GM18507 (cell line): ENCODE data around the gene INSM2.

Experiments
- DNase-seq: peaks from one replicate; pipeline ENCODE4 v3.0.0; 2011; ENCODE audit warnings: low read depth; ENCODE audit not compliant: insufficient read length; ENCODE audit errors: extremely low spot score
- FAIRE-seq: peaks from 2 replicates; lab custom pipeline; 2011; peaks lifted over from hg19 to GRCh38; lab: Jason Lieb, UNC

Gene INSM2

GRCh38 chr14:35533357-35534207, at the start of gene INSM2:
TSS of gene INSM2 (plus strand) at chr14:35534164. CDS start at chr14:35534253, 89 bp downstream.
- FAIRE-seq: peak; percentile 62

DNA sequence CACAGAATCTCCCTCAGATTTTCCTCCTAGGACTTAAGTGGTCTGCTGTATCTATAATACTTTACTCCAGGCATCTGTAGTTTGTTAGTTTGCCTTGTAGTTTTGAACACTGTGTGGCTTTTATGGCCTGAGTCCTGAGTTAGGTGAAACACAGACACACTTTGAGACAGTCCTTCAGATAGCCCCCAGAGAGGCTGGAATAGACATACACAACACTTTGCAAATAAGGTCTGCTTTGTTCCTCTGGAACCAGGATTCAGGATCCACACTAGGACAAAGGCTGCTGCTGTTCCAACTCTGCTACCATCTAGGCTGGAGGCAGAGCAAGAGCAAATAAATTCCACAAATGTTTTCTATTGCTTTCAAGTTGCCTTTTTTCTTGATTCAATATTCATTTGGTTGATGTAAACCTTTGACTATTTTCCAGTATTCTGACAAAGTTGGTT, 41.4 kb upstream of the INSM2 start:
- FAIRE-seq (no peak), DNase-seq (no peak)

More at GRCh38 chr14:35533357-35534207, at the start of gene INSM2:
- DNase-seq: peak; percentile 40

GRCh38 chr14:35495278-35495677, 38.7 kb upstream of the INSM2 start:
- DNase-seq (no peak), FAIRE-seq (no peak)

GRCh38 chr14:35499180-35499579, 34.8 kb upstream of the INSM2 start:
- FAIRE-seq: no peak
- DNase-seq: no peak

GRCh38 chr14:35503646-35504045, 30.3 kb upstream of the INSM2 start:
- no peak for DNase-seq
- no peak for FAIRE-seq

- no peak for FAIRE-seq
- no peak for DNase-seq
Observed at GRCh38 chr14:35504260-35504659, 29.7 kb upstream of the INSM2 start.

- DNase-seq (no peak), FAIRE-seq (no peak)
Observed at GRCh38 chr14:35506461-35506860, 27.5 kb upstream of the INSM2 start.

DNA sequence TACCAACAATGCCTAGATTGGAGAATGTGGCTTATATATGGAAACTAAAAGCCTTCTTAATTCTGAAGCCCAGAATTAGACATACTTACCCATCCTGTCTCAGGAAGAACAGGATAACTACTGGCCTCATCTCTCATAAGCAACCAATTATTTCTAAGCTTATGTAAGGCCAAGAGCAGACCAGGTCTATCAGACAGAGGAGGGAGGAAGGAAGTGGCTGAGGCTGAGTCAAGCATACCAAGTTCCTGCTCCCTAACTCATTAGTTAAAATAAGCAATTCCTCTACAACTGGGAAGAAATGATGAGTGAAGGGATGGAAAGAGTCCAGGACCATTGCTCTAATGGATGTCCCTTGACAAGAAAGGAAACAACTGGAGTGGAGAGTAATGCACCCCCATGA, 27.0 kb upstream of the INSM2 start:
- FAIRE-seq: no peak
- no peak for DNase-seq

DNA sequence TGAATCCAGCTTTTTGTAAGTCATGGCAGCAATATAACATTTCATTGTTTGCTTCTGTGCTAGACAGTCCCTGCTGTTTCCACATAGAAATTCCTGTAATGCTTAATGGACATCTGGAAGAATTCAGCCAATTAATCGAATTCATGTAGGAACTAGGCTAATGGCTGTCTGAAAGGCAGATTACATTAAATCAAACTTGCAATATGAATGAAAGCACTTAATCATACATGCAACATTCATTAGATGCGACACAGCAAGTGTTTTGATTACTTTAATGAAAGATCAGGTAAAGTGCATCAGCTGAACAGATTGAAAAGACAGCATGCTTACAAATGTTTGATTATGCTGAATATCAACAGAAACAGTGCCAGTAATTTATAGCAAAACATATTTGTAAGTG, 24.1 kb upstream of the INSM2 start:
- FAIRE-seq (no peak), DNase-seq (no peak)

GRCh38 chr14:35512765-35513164, 21.2 kb upstream of the INSM2 start:
- FAIRE-seq (no peak), DNase-seq (no peak)

GRCh38 chr14:35515916-35516315, 18.0 kb upstream of the INSM2 start:
- FAIRE-seq: no peak
- no peak for DNase-seq

DNA sequence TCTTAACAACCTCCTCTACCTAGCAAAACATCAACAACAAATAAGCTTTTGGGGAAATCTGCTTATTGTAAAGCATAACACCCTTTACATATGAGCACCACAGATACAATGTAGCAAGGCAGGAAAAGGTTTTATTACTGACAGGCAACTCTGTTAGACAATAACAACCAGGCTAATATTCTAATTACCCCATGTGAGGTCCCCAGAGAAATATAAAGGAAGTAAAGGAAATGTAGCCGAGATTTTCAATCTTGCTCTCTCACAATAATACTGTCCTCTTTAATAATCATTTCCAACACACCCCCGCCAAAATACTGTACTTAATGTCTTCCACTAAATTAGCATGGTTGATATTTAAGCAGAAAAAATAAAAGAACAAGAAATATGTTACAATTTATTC, 14.0 kb upstream of the INSM2 start:
- DNase-seq (no peak), FAIRE-seq (no peak)

GRCh38 chr14:35525695-35526094, 8.3 kb upstream of the INSM2 start:
- DNase-seq (no peak), FAIRE-seq (no peak)

- FAIRE-seq (no peak), DNase-seq (no peak)
Observed at GRCh38 chr14:35526962-35527361, 7.0 kb upstream of the INSM2 start.

DNA sequence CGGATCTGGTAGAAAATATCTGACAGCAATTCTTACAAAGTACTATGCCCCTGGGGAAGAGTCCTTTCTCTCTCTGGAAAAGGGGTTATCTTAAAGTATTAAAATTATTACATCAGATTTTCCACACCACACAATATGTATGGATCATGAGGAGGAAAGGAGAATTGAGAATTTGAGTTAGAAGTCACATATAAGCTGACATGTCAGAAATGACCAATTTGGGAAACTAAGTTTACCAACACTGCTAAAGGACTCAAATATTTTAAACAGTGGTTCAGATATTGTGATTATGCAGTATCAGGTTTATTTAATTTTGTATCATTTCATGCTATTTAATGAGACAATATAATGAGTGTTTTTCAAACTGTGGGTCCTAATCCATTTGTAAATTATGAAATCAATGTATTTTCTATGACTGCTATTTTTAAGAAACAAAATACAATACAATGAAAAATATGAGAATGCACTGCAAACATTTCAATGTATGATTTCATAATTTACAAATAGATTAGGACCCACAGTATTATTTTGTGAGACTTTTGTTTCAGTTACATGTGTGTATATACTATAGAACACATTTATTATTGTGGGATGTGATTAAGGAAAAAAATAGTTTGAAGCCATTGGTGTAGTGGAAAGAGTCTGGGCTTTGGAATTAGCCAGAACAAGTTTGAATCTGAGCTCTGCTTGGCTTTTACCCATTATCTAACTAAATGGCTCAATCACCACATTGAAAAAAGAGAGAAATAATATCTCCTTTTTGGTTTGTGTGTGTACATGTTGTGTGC, 1.8 kb upstream of the INSM2 start:
- FAIRE-seq: peak; percentile 9

GRCh38 chr14:35532783-35533356, 1.1 kb upstream of the INSM2 start:
- FAIRE-seq (no peak), DNase-seq (no peak)

More for the DNA sequence above, 1.8 kb upstream of the INSM2 start:
- no peak for DNase-seq

DNA sequence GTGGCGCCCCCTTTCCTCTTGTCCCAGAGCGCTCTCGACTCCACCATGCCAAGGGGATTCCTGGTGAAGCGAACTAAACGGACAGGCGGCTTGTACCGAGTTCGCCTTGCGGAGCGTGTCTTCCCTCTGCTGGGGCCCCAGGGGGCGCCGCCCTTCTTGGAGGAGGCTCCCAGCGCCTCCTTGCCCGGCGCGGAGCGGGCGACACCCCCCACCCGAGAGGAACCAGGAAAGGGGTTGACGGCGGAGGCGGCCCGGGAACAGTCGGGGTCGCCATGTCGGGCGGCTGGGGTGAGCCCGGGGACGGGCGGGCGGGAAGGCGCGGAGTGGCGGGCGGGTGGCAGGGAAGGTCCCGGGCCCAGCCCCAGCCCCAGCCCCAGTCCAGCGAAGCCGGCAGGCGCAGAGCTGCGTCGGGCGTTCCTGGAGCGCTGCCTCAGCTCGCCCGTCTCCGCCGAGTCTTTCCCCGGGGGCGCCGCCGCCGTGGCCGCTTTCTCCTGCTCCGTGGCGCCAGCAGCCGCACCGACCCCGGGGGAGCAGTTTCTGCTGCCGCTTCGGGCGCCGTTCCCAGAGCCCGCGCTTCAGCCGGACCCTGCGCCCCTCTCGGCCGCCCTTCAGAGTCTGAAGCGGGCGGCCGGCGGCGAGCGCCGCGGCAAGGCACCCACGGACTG, 376 bp downstream of the INSM2 start:
- no peak for FAIRE-seq

DNA sequence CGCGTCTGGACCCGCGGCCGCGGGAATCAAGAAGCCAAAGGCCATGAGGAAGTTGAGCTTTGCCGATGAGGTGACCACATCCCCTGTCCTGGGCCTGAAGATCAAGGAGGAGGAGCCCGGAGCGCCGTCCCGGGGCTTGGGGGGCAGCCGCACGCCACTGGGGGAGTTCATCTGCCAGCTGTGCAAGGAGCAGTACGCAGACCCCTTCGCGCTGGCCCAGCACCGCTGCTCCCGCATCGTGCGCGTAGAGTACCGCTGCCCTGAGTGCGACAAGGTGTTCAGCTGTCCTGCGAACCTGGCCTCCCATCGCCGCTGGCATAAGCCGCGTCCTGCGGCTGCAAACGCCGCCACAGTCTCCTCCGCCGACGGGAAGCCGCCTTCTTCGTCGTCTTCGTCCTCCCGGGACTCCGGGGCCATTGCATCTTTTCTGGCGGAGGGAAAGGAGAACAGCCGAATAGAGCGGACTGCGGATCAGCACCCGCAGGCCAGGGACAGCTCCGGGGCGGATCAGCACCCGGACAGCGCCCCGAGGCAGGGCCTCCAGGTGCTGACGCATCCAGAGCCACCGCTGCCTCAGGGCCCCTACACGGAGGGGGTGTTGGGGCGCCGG, 1.0 kb downstream of the INSM2 start:
- FAIRE-seq (peak; percentile 50), DNase-seq (peak; percentile 50)

More for the DNA sequence above, 376 bp downstream of the INSM2 start:
- DNase-seq: no peak

- FAIRE-seq (no peak), DNase-seq (no peak)
Observed at GRCh38 chr14:35535483-35536112, 1.6 kb downstream of the INSM2 start.
